Heart right ventricle (tissue), 16 donors: ENCODE measurements around the gene CORO1C. TPM values are rescaled to one million over a fixed set of nuclear protein-coding genes. Genes with fewer than 3 reads are reported as not detected.

Experiments used
- ATAC-seq, 8 donors: fragments of 200-7000 bp; cut with Tn5 transposase; one replicate each; pipeline ENCODE4 v1.9.1; 2020; ENCODE audit warnings: mild to moderate bottlenecking in 8 of 8, moderate library complexity in 8 of 8, moderate number of reproducible peaks in 1 of 8
- DNase-seq, 2 donors: peaks; one replicate each; pipeline ENCODE4 v3.0.0-alpha.2; 2020
- H3K27ac ChIP-seq, 10 donors: fragments of 200-600 bp; sonication (generic) in 2 of 10; one replicate each; pipeline versions ENCODE4 v1.5.0 to v1.8.0; 2020 to 2022; ENCODE audit warnings: mild to moderate bottlenecking in 3 of 10
- H3K27me3 ChIP-seq, 7 donors: fragments of 200-600 bp; one replicate each; pipeline ENCODE4 v1.8.0; 2021 to 2022; ENCODE audit warnings: mild to moderate bottlenecking in 2 of 7
- H3K36me3 ChIP-seq, 9 donors: fragments of 200-600 bp; sonication (generic) in 1 of 9; one replicate each; pipeline versions ENCODE4 v1.5.0 to v1.8.0; 2020 to 2022; ENCODE audit warnings: mild to moderate bottlenecking in 2 of 9
- H3K4me1 ChIP-seq, 9 donors: fragments of 200-600 bp; sonication (generic) in 1 of 9; one replicate each; pipeline versions ENCODE4 v1.5.0 to v1.8.0; 2020 to 2022; ENCODE audit warnings: mild to moderate bottlenecking in 4 of 9
- H3K4me3 ChIP-seq, 10 donors: fragments of 200-600 bp; sonication (generic) in 2 of 10; one replicate each; pipeline versions ENCODE4 v1.5.0 to v1.8.0; 2020 to 2022; ENCODE audit warnings: mild to moderate bottlenecking in 7 of 10, moderate library complexity in 2 of 10
- H3K9me3 ChIP-seq, 11 donors: fragments of 200-600 bp in 10 of 11; sonication (generic) in 2 of 11; one replicate each; pipeline versions ENCODE4 v1.5.0 to v1.8.0; 2013 to 2022; ENCODE audit warnings: mild to moderate bottlenecking in 2 of 11, control low read depth in 1 of 11, moderate library complexity in 1 of 11
- CTCF ChIP-seq, 9 donors: fragments of 200-600 bp; sonication (generic) in 2 of 9; IDR thresholded peaks; one replicate each; pipeline versions ENCODE4 v1.5.0 to v1.8.0; 2021 to 2022; ENCODE audit warnings: antibody characterized with exemption in 9 of 9, mild to moderate bottlenecking in 5 of 9, moderate library complexity in 1 of 9
- WGBS, 2 donors: extraction: QIAGEN DNeasy Blood & Tissue Kit; methylation state at CpG; one replicate each; pipeline ENCODE4 v1.1.7; 2013; ENCODE audit warnings: inconsistent platforms in 1 of 2; 5-methylcytosine and 5-hydroxymethylcytosine counted together
- intact Hi-C, 10 donors: fragments of 100-400 bp; cut with DNase I; formaldehyde crosslinking; loops; one replicate each; pipeline versions ENCODE4 v1.11.1 to v1.14.2; 2022
- polyA plus RNA-seq, 2 donors: library from polyadenylated mRNA; stranded (reverse); fragments of 200-250 nt; gene quantifications; one replicate each; pipeline ENCODE4 v1.2.3, GENCODE V29; 2013
- total RNA-seq, 10 donors: library from RNA; stranded (reverse); fragmentation: NEBNext Ultra II Directional in 3 of 10; extraction: Animal tissue kit (Norgen Biotek cat#: 25700) in 3 of 10; gene quantifications; one replicate each; pipeline versions ENCODE4 v1.2.1 to v1.2.4, GENCODE V29; 2021 to 2023
- donor health status: Arrhythmogenic right ventricular cardiomyopathy.
- donor health status: ischemic (EF 13 %, LVEDD 7.1; RV severe dilation, severe dysfunction).
- donor health status: healthy with polysubstance abuse.
- donor health status: DM: no; HTN: yes; CAD: no.
- donor health status: DM: no; HTN: no; CAD: no.
- donor health status: ischemic (EF 25% LVEDD 6.9; RV normal size, moderate dysfunction).
- donor health status: ischemic (EF 25% LVEDD 5.7; RV mildly dilated, moderate dysfunction).
- donor health status: healthy.
- donor health status: DM: yes; HTN: yes; CAD: no.
- donor health status: Ischemic cardiomyopathy.
- donor health status: ischemic (EF 35%, LVEDD 5.7; RV mildly dilated, moderate dysfunction).
- donor health status: nonischemic (EF 11% LVEDD 7.7; RV severe dilation, severe dysfunction).
- donor health status: DM: yes; HTN: yes; CAD: no.
- donor health status: PGD.
- donor health status: ischemic (EF 29% LVEDD 5.4; RV normal size, mild dysfunction).
- donor health status: nonischemic (EF 23%, LVEDD 6.1; RV moderate dilation, normal function).

Gene CORO1C
- total and polyA plus RNA-seq, 12 donors = 25.5 to 88.6 (median 58.2) TPM

- intact Hi-C loops = loop anchor here in 3 of 10 donors (5.0 kb wide), 1 partner anchor 39 kb away; the partner anchor contains the start of gene CORO1C (in 3 of the 3)
- Histone ChIP-seq H3K36me3 (peaks cover 0 to 20% (median 0%) of the 10 kb centered on the region in 9 donors), H3K4me1 (peaks cover 27 to 95% (median 83%) of the 10 kb centered on the region in 9 donors), H3K27ac (peak overlapping the region in 9 of 10 donors; percentile 89 to 98 (median 94)), H3K27me3 (no peaks in the 10 kb centered on the region), H3K4me3 (no peak overlapping the region), H3K9me3 (no peaks in the 10 kb centered on the region)
- 70 to 82% methylated on average over 6 of the region's 6 CpGs for WGBS, 2 donors
- DNase-seq (no peak), ATAC-seq (no peak)
- no peak for TF ChIP-seq CTCF (IDR thresholded peaks at IDR 0.05)
Measured at GRCh38 chr12:108693186-108693730, 38.1 kb downstream of the CORO1C start.

GRCh38 chr12:108691998-108692808, 39.1 kb downstream of the CORO1C start:
- Histone ChIP-seq H3K27ac (peak overlapping the region; percentile 89 to 98 (median 94)), H3K4me3 (peak overlapping the region in 6 of 10 donors; percentile 20 to 44 (median 33)), H3K27me3 (no peaks in the 10 kb centered on the region), H3K9me3 (no peaks in the 10 kb centered on the region), H3K36me3 (peaks cover 0 to 15% (median 0%) of the 10 kb centered on the region in 9 donors), H3K4me1 (peaks cover 27 to 95% (median 81%) of the 10 kb centered on the region in 9 donors)
- no peak for TF ChIP-seq CTCF (IDR thresholded peaks at IDR 0.05)
- intact Hi-C loops = loop anchor here in 7 of 10 donors (2.0 to 5.0 kb wide), 3 partner anchors 39 to 111 kb away; partner anchors contain the start of gene CORO1C (in 7 of the 7)
- ATAC-seq (peak; percentile 7 to 70 (median 26)), DNase-seq (peak; percentile 24 to 47)
- WGBS, 2 donors = 14% methylated on average over 9 of the region's 9 CpGs

DNA sequence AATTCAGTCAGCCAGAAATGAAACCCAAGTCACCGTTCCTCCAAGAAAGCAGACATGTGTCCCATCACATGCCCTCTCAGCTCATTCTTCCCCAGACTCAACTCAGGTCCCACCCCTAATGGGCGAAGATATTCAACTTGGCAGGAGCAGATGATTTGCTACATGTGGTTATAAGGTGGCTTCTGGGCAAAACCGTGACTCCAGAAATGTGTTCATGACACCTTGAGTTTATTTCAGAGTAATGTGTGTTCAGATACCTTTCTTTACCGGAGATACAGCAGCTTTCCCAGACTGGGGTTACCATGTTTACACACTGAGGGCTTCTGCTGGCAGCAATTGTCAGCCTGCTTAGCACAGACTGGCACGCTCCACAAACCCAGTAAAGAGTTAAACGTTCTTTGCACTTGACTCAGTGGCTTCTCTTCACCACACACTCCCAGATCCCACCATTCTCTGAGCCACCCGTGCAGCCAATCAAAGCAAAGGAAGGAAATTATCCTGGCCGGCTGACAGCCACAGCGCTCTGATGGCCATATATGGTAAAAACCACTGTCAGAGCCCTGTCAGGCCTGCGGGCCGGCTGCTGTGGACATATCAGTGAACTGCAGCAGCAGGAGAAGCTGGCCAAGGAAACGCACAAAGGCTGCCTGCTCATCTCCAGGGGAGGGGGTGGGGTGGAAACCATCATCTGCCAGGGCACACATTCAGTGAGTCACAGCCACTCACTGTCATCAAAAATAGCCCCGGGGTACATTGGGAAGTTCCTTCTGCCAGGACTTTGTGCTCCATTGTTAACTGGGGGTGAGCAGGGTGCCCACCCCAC, 39.9 kb downstream of the CORO1C start:
- 5 to 7% methylated on average over 13 of the region's 13 CpGs for WGBS, 2 donors
- H3K4me1 ChIP-seq = peaks cover 31 to 95% (median 81%) of the 10 kb centered on the region in 9 donors
- peaks cover 0 to 15% (median 0%) of the 10 kb centered on the region in 9 donors for H3K36me3 ChIP-seq
- peak overlapping the region in 8 of 10 donors; percentile 0 to 44 (median 26) for H3K4me3 ChIP-seq
- H3K27ac ChIP-seq = peak overlapping the region; percentile 89 to 98 (median 94)
- peak; percentile 93 to 96 (median 94) for ATAC-seq
- DNase-seq = peak; percentile 89 to 96
- intact Hi-C loops = loop anchor here in 7 of 10 donors (2.0 to 5.0 kb wide), 3 partner anchors 39 to 111 kb away; partner anchors contain the start of gene CORO1C (in 7 of the 7)
- peak; percentile 15 to 57 (median 40) for TF ChIP-seq CTCF (IDR thresholded peaks at IDR 0.05)
- H3K27me3 ChIP-seq = no peaks in the 10 kb centered on the region
- H3K9me3 ChIP-seq = no peaks in the 10 kb centered on the region
